Stimulated activated CD8-positive, alpha-beta memory T cell treated with anti-CD3 and anti-CD28 coated beads, Interleukin-12 subunit alpha, Interleukin-12 subunit beta, amount 100 ng/mL, for 1 hour (primary cell): ENCODE results near the gene IPO11.

ENCODE experiments used
- DNase-seq: peaks from one replicate; pipeline ENCODE4 v3.0.0-alpha.2; 2020; ENCODE audit warnings: low read depth

IPO11 gene

GRCh38 chr5:62572918-62573514 is 160.5 kb downstream of the IPO11 start:
- DNase-seq, result no peak

- DNase-seq, result no peak
These were observed 162.0 kb downstream of the IPO11 start for GRCh38 chr5:62574599-62574998.

DNA sequence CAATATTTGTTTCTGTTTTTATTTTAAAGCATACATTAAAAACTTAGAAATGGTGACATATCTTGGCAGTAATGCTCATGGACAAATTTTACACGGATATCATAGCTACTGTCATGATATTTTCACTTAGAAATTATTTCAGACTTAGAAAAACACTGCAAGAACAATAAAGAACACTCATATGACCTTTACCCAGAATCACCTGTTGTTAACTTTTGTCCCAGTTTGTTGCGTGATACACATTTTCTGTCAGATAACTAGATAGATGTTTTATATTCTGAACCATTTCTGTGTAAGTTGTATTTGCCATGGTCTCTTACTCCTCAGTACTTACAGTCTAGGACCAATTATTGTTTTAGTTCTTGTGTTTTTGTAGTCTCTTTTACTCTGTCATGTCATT is 162.5 kb downstream of the IPO11 start:
- no peak for DNase-seq

- no peak for DNase-seq
These were observed 162.9 kb downstream of the IPO11 start for GRCh38 chr5:62575489-62575888.

DNA sequence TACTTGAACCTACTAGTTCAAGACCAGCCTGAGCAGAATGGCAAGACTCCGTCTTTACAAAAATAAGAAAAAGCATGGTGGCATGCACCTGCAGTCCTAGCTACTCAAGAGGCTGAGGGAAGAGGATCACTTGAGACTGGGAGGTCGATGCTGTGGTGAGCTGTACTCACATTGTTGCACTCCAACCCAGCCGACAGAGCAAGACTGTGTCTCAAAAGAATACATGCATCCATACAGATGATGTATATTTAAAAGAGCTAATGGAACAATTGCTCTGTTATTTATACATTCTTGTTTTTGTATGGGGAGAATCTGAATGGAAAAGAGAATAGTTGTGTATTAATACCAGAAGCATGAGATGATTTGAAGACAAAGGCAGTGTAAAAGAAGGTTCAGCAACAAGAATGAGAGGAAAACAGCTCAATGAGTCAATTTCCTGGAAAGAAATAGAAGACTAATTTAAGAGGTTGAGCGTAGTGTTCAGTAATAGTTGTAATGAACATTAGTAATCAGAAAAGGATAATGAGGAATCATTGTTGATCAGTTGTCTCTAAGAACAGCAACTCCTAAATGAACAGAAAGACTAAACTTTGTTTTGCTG is 164.1 kb downstream of the IPO11 start:
- DNase-seq, result no peak

GRCh38 chr5:62577488-62577887 is 164.9 kb downstream of the IPO11 start:
- no peak for DNase-seq

- no peak for DNase-seq
These were observed 166.0 kb downstream of the IPO11 start, which contains the start of gene LRRC70 for GRCh38 chr5:62578540-62578939. Gene LRRC70, plus strand, starts transcription at chr5:62578819. Its CDS starts 620 bp downstream, at chr5:62579439.

GRCh38 chr5:62579761-62580160 is 167.2 kb downstream of the IPO11 start:
- DNase-seq, result no peak

DNA sequence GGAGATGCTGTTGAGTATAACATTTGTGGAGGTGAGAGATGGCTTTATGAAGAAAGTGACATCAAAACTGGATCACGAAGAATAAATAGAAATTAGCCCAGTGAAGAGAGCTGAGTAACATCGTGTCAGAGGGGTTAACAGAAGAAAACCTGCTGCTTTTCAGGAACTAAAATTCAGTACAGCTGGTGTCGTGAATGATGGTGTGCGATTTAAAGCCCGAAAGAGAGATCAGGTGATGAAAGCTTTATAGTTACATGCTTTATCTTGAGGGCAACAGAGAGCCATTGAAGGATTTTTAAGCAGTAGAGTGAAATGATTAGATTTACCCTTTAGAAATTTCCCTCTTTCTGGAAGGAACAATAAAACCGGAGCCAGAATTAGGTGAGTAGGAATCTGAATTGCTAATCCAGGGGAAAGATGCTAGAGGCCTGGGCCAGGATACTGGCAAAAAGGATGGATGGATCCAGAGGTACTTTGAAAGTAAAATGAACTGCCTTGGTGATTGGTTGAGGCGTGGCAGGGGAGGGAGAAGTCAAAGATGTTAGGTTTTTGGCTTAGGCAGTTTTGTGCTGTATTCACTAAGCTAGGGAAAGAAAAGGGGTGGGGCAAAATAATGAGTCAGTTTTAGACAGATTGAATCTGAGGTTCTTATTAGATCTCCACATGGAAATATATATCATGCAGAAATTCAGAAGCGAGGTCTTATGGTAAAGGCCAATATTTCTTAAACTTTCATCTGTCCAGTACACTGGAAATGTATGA is 169.5 kb downstream of the IPO11 start:
- no peak for DNase-seq

- DNase-seq, result no peak
These were observed 171.8 kb downstream of the IPO11 start for GRCh38 chr5:62584391-62584790.

DNA sequence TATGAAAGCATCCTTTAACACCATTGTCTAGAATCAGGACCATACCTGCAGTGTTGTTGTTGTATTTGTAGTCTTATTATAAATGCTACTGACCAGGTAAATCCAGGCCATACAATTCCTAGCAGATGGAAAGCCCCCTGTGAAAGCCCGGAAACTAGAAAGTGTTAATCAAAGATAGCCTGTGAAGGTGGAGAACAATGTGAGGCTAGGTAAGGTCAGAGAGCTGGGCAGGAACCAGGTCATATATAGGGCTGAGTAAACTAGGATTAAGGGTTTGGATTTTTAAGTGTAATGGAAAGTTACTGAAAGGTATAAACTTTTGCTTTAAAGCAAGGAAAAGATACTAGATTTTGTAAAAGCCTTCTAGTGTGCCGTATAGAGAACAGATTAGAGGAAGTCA is 172.7 kb downstream of the IPO11 start:
- no peak for DNase-seq

DNA sequence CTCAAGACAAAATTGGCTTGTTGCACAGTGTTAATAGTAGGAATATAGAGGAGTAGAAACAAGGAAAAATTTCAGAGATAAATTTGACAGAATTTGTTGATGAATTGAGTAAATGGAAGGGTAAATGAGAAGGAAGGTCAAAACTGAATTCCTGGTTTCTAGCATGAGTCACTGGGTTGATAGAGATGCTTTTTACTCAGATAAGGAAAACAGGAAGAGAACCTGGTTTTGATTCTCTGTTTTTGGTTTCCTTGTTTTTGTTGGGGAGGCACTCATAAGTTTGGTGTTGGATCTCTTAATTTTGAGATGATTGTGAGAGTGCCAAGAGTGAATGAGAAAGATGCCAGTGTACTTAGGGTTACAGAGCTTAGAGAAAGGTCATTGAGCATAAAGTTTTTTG is 173.2 kb downstream of the IPO11 start:
- DNase-seq, result no peak

DNA sequence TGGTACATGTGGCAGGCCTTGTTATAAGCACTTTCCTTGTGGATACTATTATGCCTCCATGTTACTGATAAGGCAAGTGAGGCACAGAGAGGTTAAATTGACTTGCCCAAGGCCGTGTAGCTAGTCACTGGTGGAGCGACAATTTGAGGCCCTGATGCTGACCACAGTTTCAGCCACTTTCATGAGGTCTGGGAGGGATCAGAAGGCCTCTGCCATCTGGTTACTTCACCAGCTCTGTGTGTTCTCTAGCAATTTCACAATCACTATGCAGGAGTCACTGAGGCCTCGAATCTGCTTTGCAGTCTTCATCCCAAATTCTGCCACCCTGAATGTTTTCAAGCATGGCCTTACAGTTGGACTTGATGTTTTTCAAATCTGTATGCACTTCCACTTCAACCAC is 175.2 kb downstream of the IPO11 start:
- no peak for DNase-seq

DNA sequence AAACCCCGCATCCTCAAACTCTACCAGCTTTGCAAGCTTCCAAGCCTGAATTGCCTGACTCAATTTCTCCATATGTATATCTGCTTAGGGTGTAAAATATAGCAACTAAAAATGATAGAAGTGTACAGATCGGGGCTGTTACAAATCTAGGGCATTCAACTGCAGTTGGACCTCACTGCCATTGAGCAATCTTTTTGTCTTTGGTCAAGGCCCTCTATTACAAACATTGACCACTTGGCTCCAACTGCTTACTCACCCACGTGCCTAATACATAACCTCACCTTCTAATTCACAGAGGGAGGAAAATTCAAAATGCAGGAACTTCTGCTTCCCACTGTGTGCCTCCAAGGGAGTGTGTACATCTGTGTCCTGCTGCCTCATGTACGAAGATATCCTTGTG is 176.1 kb downstream of the IPO11 start:
- DNase-seq, result no peak

GRCh38 chr5:62589504-62589903 is 176.9 kb downstream of the IPO11 start:
- DNase-seq, result no peak

DNA sequence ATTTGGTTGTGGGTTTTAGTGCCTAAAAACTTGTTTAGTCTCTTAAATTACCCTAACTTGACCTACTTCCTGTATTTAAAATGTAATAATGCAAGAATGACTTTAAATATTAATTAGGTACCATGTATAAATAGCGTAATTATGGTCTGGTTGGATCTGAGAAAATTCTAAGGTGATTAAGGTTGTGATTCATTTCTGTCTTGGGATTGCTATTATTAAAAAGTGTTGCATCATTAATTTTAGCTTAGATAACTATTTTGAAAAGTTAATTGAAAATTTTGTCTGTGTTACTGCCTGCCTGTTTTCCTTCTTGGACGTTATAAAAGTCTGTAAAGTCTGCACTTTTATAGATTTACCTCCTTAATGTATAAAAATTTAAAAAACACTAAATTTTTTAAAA is 177.8 kb downstream of the IPO11 start:
- no peak for DNase-seq

- DNase-seq, result no peak
These were observed 180.0 kb downstream of the IPO11 start for GRCh38 chr5:62592558-62592957.

- no peak for DNase-seq
These were observed 180.8 kb downstream of the IPO11 start for GRCh38 chr5:62593331-62593730.

- no peak for DNase-seq
These were observed 181.9 kb downstream of the IPO11 start for GRCh38 chr5:62594364-62594984.

DNA sequence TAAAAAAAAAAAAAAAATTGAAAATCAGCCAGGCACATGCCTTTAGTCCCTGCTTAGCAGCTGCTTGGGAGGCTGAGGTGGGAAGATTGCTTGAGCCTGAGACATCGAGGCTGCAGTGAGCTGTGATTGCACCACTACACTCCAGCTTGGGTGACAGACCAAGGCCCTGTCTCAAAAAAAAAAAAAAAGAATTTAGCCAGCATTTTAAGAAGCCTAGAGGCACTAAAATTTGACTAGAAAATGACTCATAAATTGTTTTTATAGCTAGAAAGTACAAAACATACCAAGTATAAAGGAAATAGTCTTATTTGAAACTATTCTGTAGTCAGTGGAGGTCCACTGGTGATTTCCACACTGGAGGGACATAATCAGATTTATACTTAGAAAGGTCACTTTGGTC is 183.5 kb downstream of the IPO11 start:
- no peak for DNase-seq

DNA sequence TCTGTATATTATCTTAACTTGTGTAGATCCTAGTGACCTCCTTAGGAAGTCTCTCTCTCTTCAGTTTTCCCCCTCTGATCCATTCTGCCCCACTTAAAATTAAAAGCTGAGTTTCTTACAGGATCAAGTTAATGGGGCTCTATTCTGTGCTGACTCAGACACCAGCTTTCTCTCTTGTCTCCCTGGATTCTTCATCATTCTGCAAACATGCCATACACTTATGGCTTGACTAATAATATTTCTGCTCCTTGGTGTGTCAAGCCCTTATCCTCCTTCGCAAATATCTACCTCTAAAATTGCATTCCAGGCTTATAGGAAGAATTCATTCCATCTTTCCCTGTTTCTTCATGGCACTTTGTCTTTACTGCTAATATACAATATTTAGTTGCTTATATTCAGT is 184.1 kb downstream of the IPO11 start:
- no peak for DNase-seq

DNA sequence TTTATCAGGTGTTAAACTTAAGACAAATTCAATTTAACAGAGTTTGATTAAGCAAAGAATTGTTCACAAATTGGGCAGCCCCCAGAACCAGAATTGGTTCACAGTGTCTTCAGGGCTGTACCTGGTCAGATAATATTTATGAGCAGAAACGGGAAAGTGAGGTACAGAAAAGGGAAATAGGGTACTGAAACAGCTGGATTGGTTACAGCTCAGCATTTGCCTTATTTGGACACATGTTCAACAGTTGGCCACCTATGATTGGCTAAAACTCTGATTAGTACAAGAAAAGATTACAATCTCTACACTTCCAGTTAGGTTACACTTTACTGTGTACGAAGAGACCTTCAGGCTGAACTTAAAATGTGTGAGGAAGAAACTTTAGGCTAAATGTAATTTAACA is 184.8 kb downstream of the IPO11 start:
- no peak for DNase-seq
